Endothelial cell of umbilical vein (primary cell): ENCODE results near the gene DGKI. TPM values are rescaled to one million over a fixed set of nuclear protein-coding genes. Genes with fewer than 3 reads are reported as not detected.

Source experiments
- BruUV-seq: library from RNA; stranded (reverse); fragments of 400-500 nt; replicated peaks from 2 replicates; lab custom pipeline; 2021; lab: Mats Ljungman, UMichigan
- CTCF ChIA-PET: fragments of 300-600, 350-600 bp; sonication (Branson Sonifier 250); formaldehyde crosslinking; loops from one replicate; lab custom pipeline; 2021; ENCODE audit warnings: antibody characterized with exemption, inconsistent platforms; lab: Charles Lee
- POLR2A ChIA-PET: fragments of 300-600, 350-600 bp; sonication (Branson Sonifier 250); formaldehyde crosslinking; loops from one replicate; lab custom pipeline; 2021; ENCODE audit warnings: antibody characterized with exemption, inconsistent platforms; lab: Charles Lee
- DNase-seq: peaks from one replicate; pipeline ENCODE4 v3.0.0-alpha.2; 2011; ENCODE audit warnings: low read depth, low spot score
- FAIRE-seq: peaks from 2 replicates; lab custom pipeline; 2011; peaks lifted over from hg19 to GRCh38; lab: Jason Lieb, UNC
- H2AFZ ChIP-seq: 2 replicates; pipeline ENCODE4 v1.6.0; 2012; ENCODE audit warnings: low read depth, low read length, control low read depth, inconsistent platforms
- H3K27ac ChIP-seq: 2 replicates; pipeline ENCODE4 v1.5.1; 2011; ENCODE audit warnings: low read depth, mild to moderate bottlenecking, control low read depth, low read length, moderate library complexity; ENCODE audit not compliant: insufficient read depth
- H3K27me3 ChIP-seq, 2 experiments: 2 replicates each; pipeline versions ENCODE4 v1.6.0 to v1.6.1; 2011; ENCODE audit warnings: low read length in 2 of 2, mixed read lengths in 1 of 2; ENCODE audit not compliant: control insufficient read depth in 2 of 2, insufficient read depth in 2 of 2
- H3K36me3 ChIP-seq, 2 experiments: 2 replicates in 1 of 2; 3 replicates in 1 of 2; pipeline ENCODE4 v1.5.1; 2011; ENCODE audit warnings: low read length in 2 of 2, mild to moderate bottlenecking in 1 of 2, moderate library complexity in 1 of 2; ENCODE audit not compliant: control insufficient read depth in 2 of 2, insufficient read depth in 2 of 2; ENCODE audit errors: extremely low read depth in 1 of 2
- H3K4me1 ChIP-seq: 3 replicates; pipeline ENCODE4 v1.5.1; 2011; ENCODE audit warnings: mild to moderate bottlenecking, low read length; ENCODE audit not compliant: control insufficient read depth, insufficient read depth; ENCODE audit errors: extremely low read depth
- H3K4me2 ChIP-seq: 2 replicates; pipeline ENCODE4 v1.6.1; 2011; ENCODE audit warnings: low read length, control low read depth, mixed read lengths; ENCODE audit not compliant: insufficient read depth
- H3K4me3 ChIP-seq, 3 experiments: fragments of 200-600 bp in 1 of 3; sonication (generic), shearing (Covaris generic) in 1 of 3; replicated peaks in 1 of 3; 2 replicates each; pipeline ENCODE4 v1.5.1; 2011 to 2016; ENCODE audit warnings: control low read depth in 3 of 3, low read length in 3 of 3, mild to moderate bottlenecking in 2 of 3, inconsistent platforms in 1 of 3, low read depth in 1 of 3, moderate library complexity in 1 of 3; ENCODE audit not compliant: insufficient read depth in 1 of 3
- H3K79me2 ChIP-seq: 2 replicates; pipeline ENCODE4 v1.6.0; 2012; ENCODE audit warnings: low read length, inconsistent platforms; ENCODE audit not compliant: control insufficient read depth, insufficient read depth
- H3K9ac ChIP-seq: replicated peaks from 2 replicates; pipeline ENCODE3; 2011; ENCODE audit warnings: low read length, control low read depth; ENCODE audit not compliant: insufficient read depth; ENCODE audit errors: extremely low read depth
- H3K9me1 ChIP-seq: replicated peaks from 3 replicates; pipeline ENCODE4 v1.6.0; 2011; ENCODE audit warnings: mild to moderate bottlenecking, low read length; ENCODE audit not compliant: control insufficient read depth, insufficient read depth; ENCODE audit errors: extremely low read depth
- H3K9me3 ChIP-seq: replicated peaks from 2 replicates; pipeline ENCODE4 v1.5.1; 2012; ENCODE audit warnings: low read length, inconsistent platforms; ENCODE audit not compliant: control insufficient read depth, insufficient read depth
- H4K20me1 ChIP-seq: replicated peaks from 2 replicates; pipeline ENCODE3; 2011; ENCODE audit warnings: mild to moderate bottlenecking, low read length; ENCODE audit not compliant: control insufficient read depth, insufficient read depth; ENCODE audit errors: extremely low read depth
- CTCF ChIP-seq, 2 donors: IDR thresholded peaks; 1 replicate in 1 of 2; 2 replicates in 1 of 2; pipeline ENCODE4 v1.5.1; 2011; ENCODE audit warnings: low read length in 2 of 2, mild to moderate bottlenecking in 2 of 2, moderate library complexity in 2 of 2, control low read depth in 1 of 2, inconsistent platforms in 1 of 2, low read depth in 1 of 2; ENCODE audit not compliant: insufficient read depth in 1 of 2; ENCODE audit errors: extremely low read depth in 1 of 2
- EZH2 ChIP-seq: IDR thresholded peaks from 2 replicates; pipeline ENCODE4 v1.6.1; 2012; ENCODE audit warnings: borderline replicate concordance, low read depth, mild to moderate bottlenecking, moderate library complexity, low read length, inconsistent platforms; ENCODE audit not compliant: severe bottlenecking
- FOS ChIP-seq: IDR thresholded peaks from 2 replicates; pipeline ENCODE4 v1.6.1; 2011; ENCODE audit warnings: mild to moderate bottlenecking, low read length, moderate library complexity, borderline replicate concordance; ENCODE audit not compliant: insufficient read depth
- GATA2 ChIP-seq: IDR thresholded peaks from 2 replicates; pipeline ENCODE4 v1.7.0; 2011; ENCODE audit warnings: low read depth, mild to moderate bottlenecking, moderate library complexity, mixed read lengths, low read length; ENCODE audit not compliant: insufficient read length, insufficient read depth
- JUN ChIP-seq: IDR thresholded peaks from 2 replicates; pipeline ENCODE4 v1.6.1; 2011; ENCODE audit warnings: borderline replicate concordance, low read depth; ENCODE audit not compliant: insufficient read length, insufficient read depth
- MYC ChIP-seq: IDR thresholded peaks from one replicate; pipeline ENCODE4 v1.6.1; 2011; ENCODE audit warnings: mild to moderate bottlenecking, low read depth, low read length
- POLR2A ChIP-seq: IDR thresholded peaks from 2 replicates; pipeline ENCODE4 v1.6.1; 2012; ENCODE audit warnings: low read depth, mild to moderate bottlenecking, control low read depth, low read length
- POLR2AphosphoS5 ChIP-seq: IDR thresholded peaks from 2 replicates; pipeline ENCODE4 v1.6.1; 2012; ENCODE audit warnings: low read depth, mild to moderate bottlenecking, control low read depth, low read length, moderate library complexity; ENCODE audit not compliant: insufficient read depth
- dilution Hi-C: fragments of 300-500 bp; cut with MboI; formaldehyde crosslinking; loops from one replicate; pipeline ENCODE4 v1.15.0; 2019; ENCODE audit warnings: low sequenced_read_pairs; ENCODE audit not compliant: extremely low pct_ligation_motif_present
- intact Hi-C: fragments of 100-400 bp; cut with micrococcal nuclease; formaldehyde crosslinking; loops from one replicate; pipeline ENCODE4 v1.10.0; 2022
- polyA plus RNA-seq, 4 experiments: library from polyadenylated mRNA; depleted of rRNA in 3 of 4; stranded (reverse) in 3 of 4; unstranded in 1 of 4; fragments of >200 nt; gene quantifications; 2 replicates each; pipeline versions ENCODE4 v1.2.1 to v1.2.3, GENCODE V29; 2011 to 2012; ENCODE audit warnings: missing spikeins in 1 of 4
- total RNA-seq: library from RNA; stranded (reverse); gene quantifications from 2 replicates; pipeline ENCODE4 v1.2.3, GENCODE V29; 2021
- TF ChIP-seq, protein P1 (sequence below): IDR thresholded peaks from 2 replicates; pipeline ENCODE4 v1.6.1; 2011; ENCODE audit not compliant: insufficient read depth, insufficient read length

The DGKI gene
- total and polyA plus RNA-seq, 2 donors (not counting 3 experiments of a cell fraction or from before 2014, with no cell fraction given), result 0.11 to 0.51 TPM

- H3K4me2 ChIP-seq, result no peak overlapping the region
- H3K79me2 ChIP-seq, result no peaks in the 10 kb centered on the region
- FAIRE-seq (no peak), DNase-seq (no peak)
- POLR2A ChIA-PET, result no interaction called here
- H3K9me3 ChIP-seq, result no peaks in the 10 kb centered on the region
- no peak overlapping the region for H2AFZ ChIP-seq
- BruUV-seq, result no TSS peak
- H3K27ac ChIP-seq, result no peak overlapping the region
- CTCF ChIA-PET, result interaction anchor here (1.9 to 5.2 kb wide), 2 partner anchors 26 to 355 kb away, joined by 7 to 56 read pairs; no protein-coding TSS in a partner anchor
- intact Hi-C loops (no loop called here), dilution Hi-C loops (no loop called here)
- no peaks in the 10 kb centered on the region for H4K20me1 ChIP-seq
- peaks cover 7% of the 10 kb centered on the region for H3K4me1 ChIP-seq
- no peak overlapping the region for H3K9ac ChIP-seq
- peaks cover 0 to 2% of the 10 kb centered on the region in 2 experiments for H3K27me3 ChIP-seq
- H3K4me3 ChIP-seq, result no peak overlapping the region
- TF ChIP-seq JUN, result no peak
- no peak for TF ChIP-seq POLR2AphosphoS5
- TF ChIP-seq CTCF (IDR thresholded peaks at IDR 0.05; ENCODE audit: extremely low read depth in 1 of 2, insufficient read depth in 1 of 2, low read depth in 1 of 2, low read length in 2 of 2), result no peak
- TF ChIP-seq, protein P1, sequence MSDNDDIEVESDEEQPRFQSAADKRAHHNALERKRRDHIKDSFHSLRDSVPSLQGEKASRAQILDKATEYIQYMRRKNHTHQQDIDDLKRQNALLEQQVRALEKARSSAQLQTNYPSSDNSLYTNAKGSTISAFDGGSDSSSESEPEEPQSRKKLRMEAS, result no peak
- no peak for TF ChIP-seq MYC
- TF ChIP-seq POLR2A, result no peak
- TF ChIP-seq GATA2, result no peak
- TF ChIP-seq FOS, result no peak
- TF ChIP-seq EZH2, result no peak
- H3K9me1 ChIP-seq, result no peaks in the 10 kb centered on the region
- no peaks in the 10 kb centered on the region for H3K36me3 ChIP-seq
These were observed 194.1 kb downstream of the DGKI start for GRCh38 chr7:137652721-137653120.
